GM18873 (cell line): ENCODE measurements around the gene EMX1.

ENCODE experiments used
- ATAC-seq: cut with Tn5 transposase; IDR thresholded peaks from one replicate; pipeline ENCODE4 v1.9.1; 2021; ENCODE audit warnings: mild to moderate bottlenecking, moderate library complexity, moderate number of reproducible peaks; ENCODE audit not compliant: unreplicated experiment, low FRiP score

EMX1 gene

DNA sequence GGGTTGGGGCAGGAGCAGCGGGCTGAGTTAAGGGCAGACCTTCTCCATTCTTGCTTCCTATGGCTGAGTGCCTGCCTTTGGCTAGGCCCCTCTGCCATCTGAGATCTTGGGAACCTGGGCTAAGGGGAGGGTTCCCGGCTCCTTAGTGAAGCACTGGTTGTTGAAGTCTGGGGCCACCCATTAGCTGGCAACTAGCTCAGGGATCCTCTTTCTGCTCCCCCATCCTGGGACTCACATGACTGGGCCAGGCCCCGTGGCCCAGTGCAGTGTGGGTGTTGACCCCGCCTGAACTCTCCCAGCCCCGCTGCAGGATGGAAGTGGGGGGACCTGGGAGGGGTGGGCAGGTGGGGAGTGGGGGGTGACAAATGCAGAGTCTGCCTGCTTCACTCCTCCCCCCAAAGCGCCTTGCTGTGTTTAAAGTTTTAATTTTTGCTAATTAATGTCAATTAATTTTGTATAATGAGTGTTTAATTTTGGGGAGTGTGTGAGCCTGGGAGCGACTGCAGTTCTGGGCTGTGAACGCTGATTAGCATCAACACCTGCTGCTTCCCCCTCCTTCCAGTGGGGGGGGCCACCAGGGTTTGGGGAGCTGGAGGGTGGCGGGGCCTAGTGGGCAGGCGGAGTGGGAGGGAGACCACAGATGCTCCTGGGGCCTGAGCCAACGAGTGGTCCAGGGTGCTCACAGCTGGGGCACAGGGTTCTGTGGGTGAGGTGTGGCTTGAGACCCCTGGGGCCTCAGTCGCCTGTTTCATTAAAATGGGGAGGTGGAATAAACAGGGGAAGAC, 55.2 kb downstream of the EMX1 start:
- no peak for ATAC-seq

DNA sequence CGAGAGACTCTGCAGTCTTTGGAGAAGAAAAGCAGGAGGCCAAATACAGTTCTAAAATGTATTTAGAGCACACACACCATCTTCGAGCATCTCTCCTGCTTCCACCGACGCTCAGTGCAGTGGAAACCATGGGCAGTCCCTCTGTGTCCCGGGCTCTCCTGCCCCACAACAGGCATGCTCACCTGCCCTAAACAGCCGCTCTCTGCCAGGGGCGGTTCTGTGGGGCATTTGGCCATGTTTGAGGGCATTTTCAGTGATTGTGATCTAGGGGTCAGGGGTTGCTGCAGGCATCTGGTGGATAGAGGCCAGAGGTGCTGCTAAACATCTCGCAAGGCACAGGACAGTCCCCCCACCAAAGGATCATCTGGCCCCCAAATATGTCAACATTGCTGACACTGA, 55.8 kb downstream of the EMX1 start:
- ATAC-seq, result no peak

GRCh38 chr2:72973566-72974435, 56.5 kb downstream of the EMX1 start:
- ATAC-seq, result no peak

DNA sequence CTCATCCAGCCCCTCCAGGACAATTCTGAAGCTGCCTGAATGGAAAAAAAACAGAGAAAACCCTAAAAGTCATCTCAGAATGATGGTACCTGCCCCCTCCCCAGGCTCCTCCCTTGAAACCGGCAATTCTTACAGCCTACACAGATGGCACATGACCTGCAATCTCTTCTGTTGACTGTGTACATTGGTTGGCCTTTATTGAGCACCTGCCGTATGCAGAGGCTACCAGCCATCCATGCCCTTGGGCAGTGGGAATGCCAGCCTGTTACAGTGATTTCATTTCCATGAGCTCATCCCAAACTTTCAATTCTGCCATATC, 57.1 kb downstream of the EMX1 start:
- no peak for ATAC-seq

DNA sequence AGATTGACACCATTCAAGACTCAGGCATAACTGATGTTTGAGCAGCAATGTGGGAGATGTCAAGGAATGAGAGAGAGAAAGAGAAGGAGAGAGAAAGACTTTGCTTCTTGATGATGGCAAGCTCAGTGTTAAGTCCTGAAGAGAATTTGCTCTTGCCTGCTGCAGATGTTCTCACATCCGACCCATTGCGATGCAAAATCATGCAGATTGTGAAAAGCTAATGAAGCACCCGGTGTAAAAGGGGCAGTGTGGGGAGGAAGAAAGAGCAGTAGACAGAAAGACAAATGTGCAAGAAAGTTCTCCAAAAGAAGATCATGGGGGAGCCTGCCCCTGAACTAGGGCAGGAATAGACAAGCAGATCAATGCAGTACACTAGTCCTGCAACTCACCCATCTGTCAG, 57.7 kb downstream of the EMX1 start:
- no peak for ATAC-seq

- ATAC-seq, result no peak
Observed at GRCh38 chr2:72979896-72980295, 62.6 kb downstream of the EMX1 start.

- no peak for ATAC-seq
Observed at GRCh38 chr2:72980535-72981217, 63.4 kb downstream of the EMX1 start.

DNA sequence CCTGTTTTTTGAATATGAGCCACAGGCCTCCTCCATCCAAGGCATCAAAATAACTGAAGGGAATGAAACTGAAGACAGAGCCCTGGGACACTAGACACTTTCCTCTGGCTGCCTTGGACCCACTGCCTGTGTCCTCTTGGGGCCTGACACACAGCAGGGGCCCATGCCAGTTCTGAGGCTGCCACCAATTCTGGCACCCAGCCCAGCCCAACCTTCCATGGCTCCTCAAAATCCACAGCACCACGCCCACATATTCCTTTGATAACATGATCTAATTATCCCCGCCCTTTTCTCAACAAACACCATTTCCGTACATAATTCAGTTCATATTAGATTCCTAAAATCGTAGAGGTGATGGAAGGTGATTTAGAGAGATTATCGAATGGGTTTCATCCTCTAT, 64.2 kb downstream of the EMX1 start:
- no peak for ATAC-seq

DNA sequence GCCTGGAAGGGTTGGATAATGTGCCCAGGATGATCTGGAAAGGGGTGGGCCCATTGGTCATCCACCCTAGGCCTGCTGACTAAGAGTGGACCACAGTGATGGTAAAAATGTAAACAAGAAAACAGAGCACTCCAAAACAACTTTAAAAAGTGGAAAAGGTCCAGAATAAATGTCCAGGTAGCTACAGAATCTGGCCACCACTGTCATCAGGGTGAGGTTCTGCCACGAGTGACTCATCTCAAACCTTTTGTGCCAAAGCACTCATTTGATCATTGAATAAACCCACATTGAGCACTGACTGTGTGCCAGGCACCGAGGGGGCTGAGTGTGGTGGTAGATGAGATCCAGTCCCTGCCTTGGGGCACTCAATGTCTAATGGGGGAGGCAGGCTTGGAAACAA, 64.9 kb downstream of the EMX1 start:
- no peak for ATAC-seq

DNA sequence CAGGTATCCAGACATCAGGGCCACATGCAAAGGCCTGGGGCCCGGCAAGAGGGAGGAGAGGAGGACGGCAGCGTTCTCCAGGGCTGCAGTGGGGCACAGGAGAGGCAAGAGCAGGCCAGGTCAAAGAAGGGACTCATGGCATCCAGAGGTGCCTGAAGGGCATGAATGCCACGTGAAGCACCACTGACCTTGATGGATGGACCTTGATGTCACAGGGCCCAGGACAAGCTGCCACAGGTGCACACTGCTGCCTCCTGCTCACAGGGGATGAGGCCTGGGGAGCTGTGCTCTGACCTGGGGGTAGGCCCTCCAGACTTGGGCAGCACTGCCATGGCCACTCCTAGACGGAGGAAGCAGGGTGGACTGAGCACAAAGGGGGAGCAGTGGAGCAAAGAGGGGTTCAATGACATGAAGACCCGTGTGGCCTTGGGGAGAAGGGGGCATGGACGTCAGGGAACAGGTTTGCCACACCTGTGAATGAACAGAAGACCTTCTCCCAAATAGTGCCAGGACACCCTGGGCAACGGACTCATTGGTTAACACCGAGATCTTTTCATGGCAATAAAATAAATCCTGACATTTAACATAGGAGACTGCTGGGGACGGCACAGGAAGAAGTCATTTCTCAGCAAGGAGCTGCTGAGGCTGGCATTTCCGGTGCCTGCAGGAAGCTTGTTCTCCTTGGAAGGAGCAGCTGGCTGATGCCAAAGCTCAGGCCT, 65.6 kb downstream of the EMX1 start:
- no peak for ATAC-seq

GRCh38 chr2:72983500-72984161, 66.3 kb downstream of the EMX1 start:
- no peak for ATAC-seq

GRCh38 chr2:72984172-72984671, 66.9 kb downstream of the EMX1 start:
- no peak for ATAC-seq
